Inferior parietal cortex (tissue), 1 donor: ENCODE results near the gene PDE5A.
A peak's percentile ranks its signal among the peaks of the same experiment; 100 is the strongest.
"Not testable (repeated sequence)": the region's sequence is repeated elsewhere in the genome, so short reads cannot be mapped to it uniquely, and the experiment has no call there.

Source experiments
- DNase-seq: peaks from one replicate; pipeline ENCODE4 v3.0.0-alpha.2; 2016; ENCODE audit errors: extremely low spot score

Gene PDE5A

GRCh38 chr4:119470737-119471063, 157.9 kb downstream of the PDE5A start:
- DNase-seq, result not testable (repeated sequence)

GRCh38 chr4:119470021-119470736, 158.4 kb downstream of the PDE5A start:
- DNase-seq, result not testable (repeated sequence)

- not testable (repeated sequence) for DNase-seq
Measured at GRCh38 chr4:119469039-119469438, 159.6 kb downstream of the PDE5A start.

GRCh38 chr4:119462733-119463132, 165.9 kb downstream of the PDE5A start:
- not testable (repeated sequence) for DNase-seq

GRCh38 chr4:119455734-119456133, 172.9 kb downstream of the PDE5A start:
- DNase-seq, result peak; percentile 32

- DNase-seq, result peak; percentile 96
Measured at GRCh38 chr4:119454491-119455270, 173.9 kb downstream of the PDE5A start.

GRCh38 chr4:119454151-119454490, 174.5 kb downstream of the PDE5A start:
- not testable (repeated sequence) for DNase-seq

- DNase-seq, result not testable (repeated sequence)
Measured at GRCh38 chr4:119453286-119453685, 175.3 kb downstream of the PDE5A start.

- DNase-seq, result not testable (repeated sequence)
Measured at GRCh38 chr4:119449851-119450250, 178.8 kb downstream of the PDE5A start.
